Ishikawa (cell line): Measurements from ENCODE around the gene NANS.

Source experiments
- CREB1 ChIP-seq: IDR thresholded peaks from 2 replicates; pipeline ENCODE4 v1.6.1; 2012; ENCODE audit warnings: low read depth
- EGR1 ChIP-seq: IDR thresholded peaks from 2 replicates; pipeline ENCODE4 v1.6.1; 2012
- EP300 ChIP-seq: IDR thresholded peaks from 2 replicates; pipeline ENCODE4 v1.6.1; 2012; ENCODE audit warnings: borderline replicate concordance
- FOXM1 ChIP-seq: IDR thresholded peaks from 2 replicates; pipeline ENCODE4 v1.6.1; 2012; ENCODE audit warnings: low read depth, borderline replicate concordance
- MAX ChIP-seq: IDR thresholded peaks from 2 replicates; pipeline ENCODE4 v1.6.1; 2012
- NFIC ChIP-seq: IDR thresholded peaks from 2 replicates; pipeline ENCODE4 v1.6.1; 2012
- RAD21 ChIP-seq: IDR thresholded peaks from 2 replicates; pipeline ENCODE4 v1.6.1; 2012; ENCODE audit warnings: low read depth
- REST ChIP-seq: IDR thresholded peaks from 2 replicates; pipeline ENCODE4 v1.6.1; 2012; ENCODE audit warnings: low read depth, mild to moderate bottlenecking
- TAF1 ChIP-seq: IDR thresholded peaks from 2 replicates; pipeline ENCODE4 v1.6.1; 2012; ENCODE audit warnings: low read depth, mild to moderate bottlenecking
- TCF12 ChIP-seq: IDR thresholded peaks from 2 replicates; pipeline ENCODE4 v1.6.1; 2012; ENCODE audit warnings: low read depth
- USF1 ChIP-seq: IDR thresholded peaks from 2 replicates; pipeline ENCODE4 v1.6.1; 2012
- YY1 ChIP-seq: IDR thresholded peaks from 2 replicates; pipeline ENCODE4 v1.6.1; 2012; ENCODE audit warnings: low read depth

GRCh38 chr9:98099898-98100297 lies 43.4 kb downstream of the NANS start:
- TF ChIP-seq RAD21, result no peak
- no peak for TF ChIP-seq NFIC
- no peak for TF ChIP-seq USF1
- TF ChIP-seq MAX, result no peak
- no peak for TF ChIP-seq EP300
- TF ChIP-seq TAF1, result no peak
- TF ChIP-seq YY1, result no peak
- no peak for TF ChIP-seq FOXM1
- no peak for TF ChIP-seq TCF12
- TF ChIP-seq CREB1, result no peak
- TF ChIP-seq REST, result no peak
- no peak for TF ChIP-seq EGR1
